CD4-positive, alpha-beta T cell treated with Interleukin-2 at 100 ng/mL for 4 hours (primary cell): ENCODE results near the gene YKT6.
A peak's percentile ranks its signal among the peaks of the same experiment; 100 is the strongest.
"Not testable (repeated sequence)": the region's sequence is repeated elsewhere in the genome, so short reads cannot be mapped to it uniquely, and the experiment has no call there.

Experiments used
- DNase-seq: peaks from one replicate; pipeline ENCODE4 v3.0.0-alpha.2; 2020; ENCODE audit warnings: low spot score

Gene YKT6

GRCh38 chr7:44193011-44193802 lies 7.6 kb upstream of the YKT6 start:
- DNase-seq: no peak

- no peak for DNase-seq
These were observed 6.7 kb upstream of the YKT6 start for GRCh38 chr7:44194069-44194468.

GRCh38 chr7:44194562-44195145 lies 6.1 kb upstream of the YKT6 start:
- no peak for DNase-seq

- DNase-seq: no peak
These were observed 4.9 kb upstream of the YKT6 start for GRCh38 chr7:44195889-44196288.

- DNase-seq: peak; percentile 21
These were observed 4.3 kb upstream of the YKT6 start for GRCh38 chr7:44196450-44196872.

GRCh38 chr7:44197474-44197873 lies 3.3 kb upstream of the YKT6 start:
- no peak for DNase-seq

GRCh38 chr7:44200163-44200562 lies 615 bp upstream of the YKT6 start:
- not testable (repeated sequence) for DNase-seq

GRCh38 chr7:44201813-44202212 lies 1.0 kb downstream of the YKT6 start:
- DNase-seq: no peak

- DNase-seq: no peak
These were observed 5.2 kb downstream of the YKT6 start for GRCh38 chr7:44206008-44206407.

- no peak for DNase-seq
These were observed 7.3 kb downstream of the YKT6 start for GRCh38 chr7:44208085-44208484.

- no peak for DNase-seq
These were observed 9.3 kb downstream of the YKT6 start for GRCh38 chr7:44210107-44210506.

- DNase-seq: no peak
These were observed 10.4 kb downstream of the YKT6 start for GRCh38 chr7:44211126-44211675.

- DNase-seq: no peak
These were observed 11.2 kb downstream of the YKT6 start for GRCh38 chr7:44212018-44212417.

GRCh38 chr7:44212581-44213184 lies 11.9 kb downstream of the YKT6 start:
- no peak for DNase-seq

GRCh38 chr7:44213206-44213876 lies 12.6 kb downstream of the YKT6 start:
- no peak for DNase-seq

- DNase-seq: no peak
These were observed 13.2 kb downstream of the YKT6 start for GRCh38 chr7:44213877-44214388.

GRCh38 chr7:44215531-44215930 lies 14.8 kb downstream of the YKT6 start:
- DNase-seq: no peak

GRCh38 chr7:44216019-44216418 lies 15.2 kb downstream of the YKT6 start:
- no peak for DNase-seq

- no peak for DNase-seq
These were observed 15.9 kb downstream of the YKT6 start for GRCh38 chr7:44216521-44217222.

GRCh38 chr7:44217223-44217714 lies 16.5 kb downstream of the YKT6 start:
- DNase-seq: no peak

GRCh38 chr7:44217852-44218402 lies 17.1 kb downstream of the YKT6 start:
- DNase-seq: no peak
